Right lobe of liver (tissue), 6 donors: Measurements from ENCODE around the gene HSPD1. TPM values are rescaled to one million over a fixed set of nuclear protein-coding genes. Genes with fewer than 3 reads are reported as not detected.
"Not testable (repeated sequence)": the region's sequence is repeated elsewhere in the genome, so short reads cannot be mapped to it uniquely, and the experiment has no call there.

Source experiments
- ATAC-seq, 4 donors: fragments of 200-7000 bp; cut with Tn5 transposase; one replicate each; pipeline ENCODE4 v1.9.1; 2020; ENCODE audit warnings: mild to moderate bottlenecking in 4 of 4, moderate library complexity in 4 of 4
- DNase-seq, 3 donors: peaks; one replicate each; pipeline ENCODE4 v3.0.0-alpha.2; 2020
- H3K27ac ChIP-seq, 3 donors: fragments of 200-600 bp; one replicate each; pipeline ENCODE4 v1.8.0; 2022
- H3K27me3 ChIP-seq, 2 donors: fragments of 200-600 bp; one replicate each; pipeline ENCODE4 v1.8.0; 2022
- H3K36me3 ChIP-seq, 4 donors: fragments of 200-600 bp; sonication (generic) in 1 of 4; one replicate each; pipeline versions ENCODE4 v1.5.1 to v1.8.0; 2017 to 2022; ENCODE audit warnings: control low read depth in 1 of 4
- H3K4me1 ChIP-seq, 4 donors: fragments of 200-600 bp; sonication (generic) in 1 of 4; one replicate each; pipeline versions ENCODE4 v1.5.1 to v1.8.0; 2017 to 2022; ENCODE audit warnings: control low read depth in 1 of 4
- H3K4me3 ChIP-seq, 3 donors: fragments of 200-600 bp; one replicate each; pipeline ENCODE4 v1.8.0; 2022
- H3K9me3 ChIP-seq, 4 donors: fragments of 200-600 bp; sonication (generic) in 1 of 4; one replicate each; pipeline versions ENCODE4 v1.5.1 to v1.8.0; 2017 to 2022; ENCODE audit warnings: control low read depth in 1 of 4
- POLR2A ChIP-seq: fragments of 450-650 bp; IDR thresholded peaks from one replicate; pipeline ENCODE4 v1.6.1; 2017; ENCODE audit warnings: antibody characterized with exemption, mild to moderate bottlenecking
- WGBS: methylation state at CpG from one replicate; pipeline ENCODE4 v1.1.6; 2018; ENCODE audit warnings: low coverage, low lambda C conversion rate; ENCODE audit not compliant: insufficient coverage; ENCODE audit errors: missing lambda C conversion rate; 5-methylcytosine and 5-hydroxymethylcytosine counted together
- intact Hi-C, 2 donors: fragments of 100-400 bp; cut with DNase I; formaldehyde crosslinking; loops; one replicate each; pipeline versions ENCODE4 v1.11.2 to v1.14.1; 2022
- total RNA-seq, 6 experiments: library from RNA; depleted of rRNA in 2 of 6; stranded (reverse); fragments of >200 nt in 2 of 6; fragmentation: NEBNext Ultra II Directional in 3 of 6; extraction: Animal tissue kit (Norgen Biotek cat#: 25700) in 3 of 6; gene quantifications; one replicate each; pipeline versions ENCODE4 v1.1.0 to v1.2.4, GENCODE V29; 2016 to 2023
- TF ChIP-seq, protein P1 (sequence below), 4 donors: fragments of 200-600 bp in 3 of 4; fragments of 450-650 bp in 1 of 4; IDR thresholded peaks; one replicate each; pipeline versions ENCODE4 v1.5.1 to v1.8.0; 2016 to 2022; ENCODE audit warnings: antibody characterized with exemption in 4 of 4, mild to moderate bottlenecking in 2 of 4
- donor health status: DM: no; HTN: yes; CAD: no.
- donor health status: DM: no; HTN: no; CAD: no.
- donor health status: DM: no; HTN: no; CAD: no.
- donor health status: DM: no; HTN: yes; CAD: no.
- donor health status: DM: no; HTN: yes; CAD: no.

The HSPD1 gene
- total RNA-seq, 6 experiments from 2014 or later = 241 to 552 (median 353) TPM

DNA sequence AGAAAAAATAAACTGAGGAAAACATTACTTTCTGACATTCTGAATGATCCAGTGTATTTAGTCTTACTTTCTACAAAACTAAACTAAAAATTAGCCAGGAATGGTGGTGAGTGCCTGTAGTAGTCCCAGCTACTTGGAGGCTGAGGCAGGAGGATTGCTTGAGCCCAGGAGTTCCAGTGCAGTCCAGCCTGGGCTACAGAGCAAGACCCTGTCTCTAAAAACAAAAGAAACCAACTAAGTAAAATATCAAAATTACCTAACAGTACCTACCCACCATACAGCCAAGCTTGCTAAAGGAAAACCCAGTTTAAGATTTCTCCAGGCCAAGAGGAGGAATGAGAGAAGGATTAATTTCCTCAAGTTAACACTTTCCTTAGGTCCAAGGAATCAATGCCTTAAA, 2.9 kb downstream of the HSPD1 start:
- Histone ChIP-seq H3K9me3 (no peaks in the 10 kb centered on the region), H3K27ac (peak overlapping the region in 1 of 3 donors; percentile 100), H3K27me3 (no peaks in the 10 kb centered on the region), H3K4me1 (peaks cover 0 to 20% (median 3%) of the 10 kb centered on the region in 4 donors), H3K4me3 (no peak overlapping the region), H3K36me3 (peaks cover 6 to 61% (median 35%) of the 10 kb centered on the region in 4 donors)
- TF ChIP-seq, protein P1, sequence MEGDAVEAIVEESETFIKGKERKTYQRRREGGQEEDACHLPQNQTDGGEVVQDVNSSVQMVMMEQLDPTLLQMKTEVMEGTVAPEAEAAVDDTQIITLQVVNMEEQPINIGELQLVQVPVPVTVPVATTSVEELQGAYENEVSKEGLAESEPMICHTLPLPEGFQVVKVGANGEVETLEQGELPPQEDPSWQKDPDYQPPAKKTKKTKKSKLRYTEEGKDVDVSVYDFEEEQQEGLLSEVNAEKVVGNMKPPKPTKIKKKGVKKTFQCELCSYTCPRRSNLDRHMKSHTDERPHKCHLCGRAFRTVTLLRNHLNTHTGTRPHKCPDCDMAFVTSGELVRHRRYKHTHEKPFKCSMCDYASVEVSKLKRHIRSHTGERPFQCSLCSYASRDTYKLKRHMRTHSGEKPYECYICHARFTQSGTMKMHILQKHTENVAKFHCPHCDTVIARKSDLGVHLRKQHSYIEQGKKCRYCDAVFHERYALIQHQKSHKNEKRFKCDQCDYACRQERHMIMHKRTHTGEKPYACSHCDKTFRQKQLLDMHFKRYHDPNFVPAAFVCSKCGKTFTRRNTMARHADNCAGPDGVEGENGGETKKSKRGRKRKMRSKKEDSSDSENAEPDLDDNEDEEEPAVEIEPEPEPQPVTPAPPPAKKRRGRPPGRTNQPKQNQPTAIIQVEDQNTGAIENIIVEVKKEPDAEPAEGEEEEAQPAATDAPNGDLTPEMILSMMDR (IDR thresholded peaks at IDR 0.05) = no peak
- no peak for TF ChIP-seq POLR2A
- ATAC-seq (no peak), DNase-seq (no peak)
- intact Hi-C loops = no loop called here

DNA sequence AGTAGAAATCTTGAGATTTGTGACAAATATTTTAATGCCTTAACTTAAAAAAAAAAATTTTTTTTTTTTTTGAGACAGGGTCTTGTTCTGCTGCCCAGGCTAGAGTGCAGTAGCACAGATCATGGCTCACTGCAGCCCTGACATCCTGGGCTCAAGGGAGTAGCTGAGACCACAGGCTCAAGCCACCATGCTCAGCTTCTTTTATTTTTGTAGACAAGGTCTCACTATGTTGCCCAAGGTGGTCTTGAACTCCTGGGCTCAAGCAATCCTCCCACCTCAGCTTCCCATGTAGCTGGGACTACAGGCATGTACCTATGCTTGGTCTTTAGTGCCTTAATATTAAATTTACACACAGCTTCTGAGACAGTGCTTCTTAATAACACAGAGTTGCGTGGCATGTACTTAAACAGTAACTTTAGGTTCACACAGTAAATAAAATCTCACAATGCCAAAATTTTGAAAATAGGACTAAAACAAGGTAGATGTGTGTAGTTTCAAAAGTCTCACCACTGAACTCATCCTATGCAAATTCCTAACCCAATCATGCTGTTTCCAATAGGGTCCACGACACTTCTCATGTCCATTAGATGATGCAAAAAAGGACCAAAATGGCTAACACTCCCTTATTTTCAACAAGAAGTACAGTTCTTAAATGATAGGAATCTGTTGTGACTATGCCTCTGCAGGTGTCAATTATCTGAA, 4.1 kb downstream of the HSPD1 start:
- peaks cover 13 to 72% (median 43%) of the 10 kb centered on the region in 4 donors for H3K36me3 ChIP-seq

DNA sequence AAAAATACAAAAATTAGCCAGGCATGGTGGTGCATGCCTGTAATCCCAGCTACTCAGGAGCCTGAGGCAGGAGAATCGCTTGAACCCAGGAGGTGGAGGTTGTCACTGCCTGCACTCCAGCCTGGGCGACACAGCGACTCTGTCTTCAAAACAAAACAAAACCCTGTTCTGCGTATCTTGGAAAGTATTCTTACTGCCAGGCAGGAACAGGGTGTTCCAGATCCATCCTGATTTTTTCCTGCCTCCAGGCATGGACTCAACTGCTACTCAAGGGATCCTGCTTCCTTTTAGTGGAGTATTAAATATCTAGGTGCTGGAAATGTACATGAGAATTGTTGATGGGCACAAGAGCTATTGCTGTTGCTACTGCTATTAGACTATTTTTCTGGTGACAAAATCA, 12.3 kb downstream of the HSPD1 start:
- no peaks in the 10 kb centered on the region for H3K27me3 ChIP-seq
- DNase-seq = no peak
- TF ChIP-seq, protein P1 (IDR thresholded peaks at IDR 0.05) = no peak
- TF ChIP-seq POLR2A = no peak
- H3K4me3 ChIP-seq = no peak overlapping the region
- H3K4me1 ChIP-seq = no peaks in the 10 kb centered on the region
- peaks cover 17 to 68% (median 44%) of the 10 kb centered on the region in 4 donors for H3K36me3 ChIP-seq
- intact Hi-C loops = loop anchor here in 1 of 2 donors (10.0 kb wide), 1 partner anchor 83 kb away; no protein-coding TSS in a partner anchor
- no peak for ATAC-seq
- 90% methylated on average over 4 of the region's 4 CpGs for WGBS
- no peaks in the 10 kb centered on the region for H3K9me3 ChIP-seq
- H3K27ac ChIP-seq = no peak overlapping the region

More for the DNA sequence above, 4.1 kb downstream of the HSPD1 start:
- Histone ChIP-seq H3K4me3 (no peak overlapping the region), H3K27ac (no peak overlapping the region), H3K4me1 (peaks cover 0 to 20% (median 3%) of the 10 kb centered on the region in 4 donors), H3K27me3 (no peaks in the 10 kb centered on the region), H3K9me3 (no peaks in the 10 kb centered on the region)
- ATAC-seq (no peak), DNase-seq (no peak)
- WGBS = 91% methylated on average over 2 of the region's 2 CpGs
- TF ChIP-seq, protein P1 (IDR thresholded peaks at IDR 0.05) = no peak
- TF ChIP-seq POLR2A = no peak
- intact Hi-C loops = no loop called here

DNA sequence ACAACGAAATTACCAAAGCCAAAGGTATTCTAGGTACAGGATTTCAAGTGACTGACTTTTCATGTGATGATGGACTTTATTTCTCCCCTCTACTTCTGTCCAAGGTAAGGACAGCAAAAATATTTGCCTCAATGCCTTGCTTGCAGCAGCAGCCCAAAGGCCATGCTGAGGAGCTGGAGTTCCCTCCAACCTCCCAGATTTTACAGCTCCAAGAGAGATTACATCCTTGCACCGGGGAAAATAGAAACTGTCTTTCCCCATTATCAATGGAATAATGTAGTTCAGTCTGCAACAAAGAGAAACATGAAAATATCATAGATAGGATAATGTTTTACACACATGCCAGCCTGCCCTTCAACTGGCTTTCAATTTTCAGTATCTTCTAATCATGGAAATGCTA, 13.5 kb downstream of the HSPD1 start:
- no peaks in the 10 kb centered on the region for H3K27me3 ChIP-seq
- DNase-seq = no peak
- peaks cover 0 to 9% (median 0%) of the 10 kb centered on the region in 4 donors for H3K4me1 ChIP-seq
- peaks cover 12 to 56% (median 33%) of the 10 kb centered on the region in 4 donors for H3K36me3 ChIP-seq
- no peak overlapping the region for H3K27ac ChIP-seq
- ATAC-seq = no peak
- no peaks in the 10 kb centered on the region for H3K9me3 ChIP-seq
- TF ChIP-seq, protein P1 (IDR thresholded peaks at IDR 0.05) = no peak
- TF ChIP-seq POLR2A = no peak
- intact Hi-C loops = loop anchor here in 1 of 2 donors (10.0 kb wide), 1 partner anchor 81 kb away; no protein-coding TSS in a partner anchor
- WGBS = 94% methylated on average over 2 of the region's 2 CpGs
- no peak overlapping the region for H3K4me3 ChIP-seq

DNA sequence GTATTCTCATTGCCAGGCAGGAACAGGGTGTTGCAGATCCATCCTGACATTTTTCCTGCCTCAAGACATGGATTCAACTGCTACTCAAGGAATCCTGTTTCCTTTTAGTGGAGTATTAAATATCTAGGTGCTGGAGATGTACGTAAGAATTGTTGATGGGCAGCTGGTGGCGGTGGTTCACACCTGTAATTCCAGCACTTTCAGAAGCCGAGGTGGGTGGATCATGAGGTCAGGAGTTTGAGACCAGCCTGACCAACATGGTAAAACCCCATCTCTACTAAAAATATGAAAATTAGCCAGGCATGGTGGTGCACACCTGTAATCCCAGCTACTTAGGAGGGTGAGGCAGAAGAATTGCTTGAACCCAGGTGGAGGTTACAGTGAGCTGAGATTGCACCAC, 15.4 kb downstream of the HSPD1 start:
- Histone ChIP-seq H3K4me1 (peaks cover 0 to 11% (median 0%) of the 10 kb centered on the region in 4 donors), H3K36me3 (peaks cover 7 to 37% (median 24%) of the 10 kb centered on the region in 4 donors)
- intact Hi-C loops = loop anchor here in 1 of 2 donors (10.0 kb wide), 1 partner anchor 79 kb away; no protein-coding TSS in a partner anchor
- not testable (repeated sequence) for H3K9me3 ChIP-seq, H3K27ac ChIP-seq, H3K27me3 ChIP-seq, DNase-seq, ATAC-seq, H3K4me3 ChIP-seq
- 93% methylated on average over 3 of the region's 3 CpGs for WGBS
